Transverse colon (tissue), 3 donors: ENCODE data around the gene FZD4.

ENCODE experiments used
- POLR2A ChIP-seq: fragments of 450-650 bp; IDR thresholded peaks from one replicate; pipeline ENCODE4 v1.6.1; 2016; ENCODE audit warnings: antibody characterized with exemption, mild to moderate bottlenecking, moderate library complexity
- TF ChIP-seq, protein P1 (sequence below), 5 experiments: fragments of 200-600 bp in 3 of 5; fragments of 450-650 bp in 2 of 5; sonication (generic) in 3 of 5; IDR thresholded peaks; 1 replicate in 2 of 5; 2 replicates in 3 of 5; pipeline ENCODE4 v1.5.1; 2016 to 2017; ENCODE audit warnings: antibody characterized with exemption in 5 of 5, inconsistent platforms in 3 of 5, mild to moderate bottlenecking in 2 of 5, moderate library complexity in 1 of 5

GRCh38 chr11:86951706-86952105 lies 3.5 kb downstream of the FZD4 start:
- TF ChIP-seq, protein P1, sequence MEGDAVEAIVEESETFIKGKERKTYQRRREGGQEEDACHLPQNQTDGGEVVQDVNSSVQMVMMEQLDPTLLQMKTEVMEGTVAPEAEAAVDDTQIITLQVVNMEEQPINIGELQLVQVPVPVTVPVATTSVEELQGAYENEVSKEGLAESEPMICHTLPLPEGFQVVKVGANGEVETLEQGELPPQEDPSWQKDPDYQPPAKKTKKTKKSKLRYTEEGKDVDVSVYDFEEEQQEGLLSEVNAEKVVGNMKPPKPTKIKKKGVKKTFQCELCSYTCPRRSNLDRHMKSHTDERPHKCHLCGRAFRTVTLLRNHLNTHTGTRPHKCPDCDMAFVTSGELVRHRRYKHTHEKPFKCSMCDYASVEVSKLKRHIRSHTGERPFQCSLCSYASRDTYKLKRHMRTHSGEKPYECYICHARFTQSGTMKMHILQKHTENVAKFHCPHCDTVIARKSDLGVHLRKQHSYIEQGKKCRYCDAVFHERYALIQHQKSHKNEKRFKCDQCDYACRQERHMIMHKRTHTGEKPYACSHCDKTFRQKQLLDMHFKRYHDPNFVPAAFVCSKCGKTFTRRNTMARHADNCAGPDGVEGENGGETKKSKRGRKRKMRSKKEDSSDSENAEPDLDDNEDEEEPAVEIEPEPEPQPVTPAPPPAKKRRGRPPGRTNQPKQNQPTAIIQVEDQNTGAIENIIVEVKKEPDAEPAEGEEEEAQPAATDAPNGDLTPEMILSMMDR (IDR thresholded peaks at IDR 0.05): no peak
- no peak for TF ChIP-seq POLR2A
